GM21447 (cell line): ENCODE data around the gene CBR3.

Experiments used
- ATAC-seq: cut with Tn5 transposase; IDR thresholded peaks from one replicate; pipeline ENCODE4 v1.9.1; 2021; ENCODE audit not compliant: unreplicated experiment

The CBR3 gene

GRCh38 chr21:36183144-36183795 lies 48.4 kb downstream of the CBR3 start:
- no peak for ATAC-seq

GRCh38 chr21:36184545-36184944 lies 49.7 kb downstream of the CBR3 start:
- no peak for ATAC-seq

- ATAC-seq: no peak
Measured at GRCh38 chr21:36185523-36185922, 50.6 kb downstream of the CBR3 start.

GRCh38 chr21:36186081-36186480 lies 51.2 kb downstream of the CBR3 start:
- ATAC-seq: no peak

GRCh38 chr21:36186506-36187399 lies 51.9 kb downstream of the CBR3 start:
- ATAC-seq: no peak

- no peak for ATAC-seq
Measured at GRCh38 chr21:36188081-36188681, 53.3 kb downstream of the CBR3 start.

GRCh38 chr21:36188937-36189336 lies 54.1 kb downstream of the CBR3 start:
- no peak for ATAC-seq

- ATAC-seq: no peak
Measured at GRCh38 chr21:36190736-36191135, 55.9 kb downstream of the CBR3 start.

GRCh38 chr21:36193200-36193599 lies 58.3 kb downstream of the CBR3 start:
- ATAC-seq: no peak

GRCh38 chr21:36194024-36194423 lies 59.1 kb downstream of the CBR3 start:
- ATAC-seq: no peak

- no peak for ATAC-seq
Measured at GRCh38 chr21:36195613-36196012, 60.7 kb downstream of the CBR3 start.
